Activated CD8-positive, alpha-beta memory T cell treated with anti-CD3 and anti-CD28 coated beads, Interleukin-2, amount 10 ng/mL, durations not matched to agents 7 days and 5 days (primary cell): Measurements from ENCODE around the gene BTBD10. TPM values are rescaled to one million over a fixed set of nuclear protein-coding genes. Genes with fewer than 3 reads are reported as not detected.

Experiments
- ATAC-seq: fragments of 150-1000 bp; cut with Tn5 transposase; one replicate; pipeline ENCODE4 v1.10.0; 2021; ENCODE audit warnings: moderate library complexity
- CTCF ChIA-PET: fragments of 350-600 bp; sonication (Branson Sonifier 250); formaldehyde crosslinking; loops from one replicate; lab custom pipeline; 2021; ENCODE audit warnings: antibody characterized with exemption; lab: Charles Lee
- DNase-seq: peaks from one replicate; pipeline ENCODE4 v3.0.0-alpha.2; 2020
- H3K27ac Mint-ChIP-seq: one replicate; pipeline ENCODE4 v1.8.0; 2021; ENCODE audit warnings: mild to moderate bottlenecking, mixed read lengths
- H3K27me3 Mint-ChIP-seq: one replicate; pipeline ENCODE4 v1.8.0; 2021; ENCODE audit warnings: mixed read lengths
- H3K36me3 Mint-ChIP-seq: one replicate; pipeline ENCODE4 v1.8.0; 2021; ENCODE audit warnings: mild to moderate bottlenecking, mixed read lengths
- H3K4me1 Mint-ChIP-seq: one replicate; pipeline ENCODE4 v1.8.0; 2021; ENCODE audit warnings: mixed read lengths
- H3K4me3 Mint-ChIP-seq: one replicate; pipeline ENCODE4 v1.8.0; 2021; ENCODE audit warnings: mild to moderate bottlenecking, moderate library complexity, mixed read lengths
- H3K9me3 Mint-ChIP-seq: one replicate; pipeline ENCODE4 v1.8.0; 2022; ENCODE audit warnings: low read depth, mixed read lengths
- total RNA-seq, 2 experiments: library from RNA; stranded (reverse); gene quantifications; one replicate each; pipeline ENCODE4 v1.2.3, GENCODE V29; 2021

The BTBD10 gene
- total RNA-seq = 10 to 100 TPM; 19.5 to 23.9 TPM

- DNase-seq (peak; percentile 95), ATAC-seq (peak; percentile 99)
- Mint-ChIP-seq H3K4me1 (peaks cover 35% of the 10 kb centered on the region), H3K4me3 (peak within 1 kb of the TSS; percentile 95), H3K27ac (peak within 1 kb of the TSS; percentile 97), H3K36me3 (peaks cover 16% of the 10 kb centered on the region), H3K9me3 (no peaks in the 10 kb centered on the region), H3K27me3 (no peaks in the 10 kb centered on the region)
- CTCF ChIA-PET = interaction anchor here (1.2 to 2.5 kb wide), 2 partner anchors 24 to 204 kb away, joined by 3 to 7 read pairs; no protein-coding TSS in a partner anchor
Observed at GRCh38 chr11:13462901-13463778, at the start of gene BTBD10. TSS of gene BTBD10 (minus strand) at chr11:13463222. CDS start at chr11:13445124, 18,098 bp downstream.

GRCh38 chr11:13503393-13503792, 40.4 kb upstream of the BTBD10 start:
- no peak overlapping the region for H3K4me3 Mint-ChIP-seq

GRCh38 chr11:13502492-13502891, 39.5 kb upstream of the BTBD10 start:
- H3K9me3 Mint-ChIP-seq = peaks cover 2% of the 10 kb centered on the region
- no peak overlapping the region for H3K4me3 Mint-ChIP-seq
- DNase-seq (no peak), ATAC-seq (no peak)
- H3K4me1 Mint-ChIP-seq = no peaks in the 10 kb centered on the region
- no peak overlapping the region for H3K27ac Mint-ChIP-seq
- peaks cover 19% of the 10 kb centered on the region for H3K27me3 Mint-ChIP-seq
- CTCF ChIA-PET = no interaction called here
- H3K36me3 Mint-ChIP-seq = no peaks in the 10 kb centered on the region

More at GRCh38 chr11:13503393-13503792, 40.4 kb upstream of the BTBD10 start:
- Mint-ChIP-seq H3K36me3 (no peaks in the 10 kb centered on the region), H3K4me1 (no peaks in the 10 kb centered on the region), H3K27me3 (peaks cover 17% of the 10 kb centered on the region), H3K9me3 (peaks cover under 1% of the 10 kb centered on the region), H3K27ac (no peak overlapping the region)
- ATAC-seq (no peak), DNase-seq (no peak)
- CTCF ChIA-PET = no interaction called here

- DNase-seq = no peak
- H3K4me3 Mint-ChIP-seq = no peak within 1 kb of the TSS
- CTCF ChIA-PET = no interaction called here
- ATAC-seq = no peak
- no peaks in the 10 kb centered on the region for H3K4me1 Mint-ChIP-seq
- peaks cover 31% of the 10 kb centered on the region for H3K27me3 Mint-ChIP-seq
- no peak within 1 kb of the TSS for H3K27ac Mint-ChIP-seq
- no peaks in the 10 kb centered on the region for H3K36me3 Mint-ChIP-seq
- H3K9me3 Mint-ChIP-seq = peaks cover 2% of the 10 kb centered on the region
Observed at GRCh38 chr11:13495929-13496328, 32.9 kb upstream of the BTBD10 start, which contains the start of gene PTH. TSS of gene PTH (minus strand) at chr11:13495997. CDS start at chr11:13492855, 3,142 bp downstream.

- H3K4me1 Mint-ChIP-seq = no peaks in the 10 kb centered on the region
- H3K9me3 Mint-ChIP-seq = peaks cover 2% of the 10 kb centered on the region
- no peak overlapping the region for H3K4me3 Mint-ChIP-seq
- no peak for DNase-seq
- H3K36me3 Mint-ChIP-seq = no peaks in the 10 kb centered on the region
- no peak for ATAC-seq
- CTCF ChIA-PET = no interaction called here
- peaks cover 27% of the 10 kb centered on the region for H3K27me3 Mint-ChIP-seq
- H3K27ac Mint-ChIP-seq = no peak overlapping the region
Observed at GRCh38 chr11:13494051-13494450, 31.0 kb upstream of the BTBD10 start.

GRCh38 chr11:13487661-13488030, 24.6 kb upstream of the BTBD10 start:
- H3K27me3 Mint-ChIP-seq = peaks cover 5% of the 10 kb centered on the region
- CTCF ChIA-PET = interaction anchor here (0.6 to 1.3 kb wide), 8 partner anchors 9 to 228 kb away, joined by 3 to 4 read pairs (median 3); partner anchors contain the start of gene BTBD10
- ATAC-seq (peak; percentile 72), DNase-seq (no peak)
- peaks cover 1% of the 10 kb centered on the region for H3K9me3 Mint-ChIP-seq
- no peak overlapping the region for H3K27ac Mint-ChIP-seq
- H3K36me3 Mint-ChIP-seq = no peaks in the 10 kb centered on the region
- H3K4me1 Mint-ChIP-seq = peaks cover 5% of the 10 kb centered on the region
- peak overlapping the region; percentile 51 for H3K4me3 Mint-ChIP-seq

- H3K4me3 Mint-ChIP-seq = peak overlapping the region; percentile 51
- H3K27me3 Mint-ChIP-seq = peaks cover 7% of the 10 kb centered on the region
- ATAC-seq = peak; percentile 93
- H3K36me3 Mint-ChIP-seq = no peaks in the 10 kb centered on the region
- peaks cover 5% of the 10 kb centered on the region for H3K4me1 Mint-ChIP-seq
- peak; percentile 70 for DNase-seq
- CTCF ChIA-PET = interaction anchor here (0.6 to 1.3 kb wide), 9 partner anchors 10 to 285 kb away, joined by 3 to 4 read pairs (median 3); partner anchors contain the start of gene BTBD10
- H3K9me3 Mint-ChIP-seq = peaks cover 1% of the 10 kb centered on the region
- H3K27ac Mint-ChIP-seq = no peak overlapping the region
Observed at GRCh38 chr11:13486926-13487660, 24.1 kb upstream of the BTBD10 start.

GRCh38 chr11:13480198-13480597, 17.2 kb upstream of the BTBD10 start:
- Mint-ChIP-seq H3K9me3 (no peaks in the 10 kb centered on the region), H3K27me3 (peaks cover 24% of the 10 kb centered on the region), H3K4me1 (no peaks in the 10 kb centered on the region), H3K4me3 (no peak overlapping the region), H3K36me3 (no peaks in the 10 kb centered on the region), H3K27ac (no peak overlapping the region)
- no peak for ATAC-seq
- no peak for DNase-seq
- CTCF ChIA-PET = no interaction called here

- H3K27ac Mint-ChIP-seq = no peak overlapping the region
- H3K27me3 Mint-ChIP-seq = peaks cover 27% of the 10 kb centered on the region
- DNase-seq (no peak), ATAC-seq (no peak)
- no peaks in the 10 kb centered on the region for H3K4me1 Mint-ChIP-seq
- CTCF ChIA-PET = no interaction called here
- no peaks in the 10 kb centered on the region for H3K9me3 Mint-ChIP-seq
- no peak overlapping the region for H3K4me3 Mint-ChIP-seq
- no peaks in the 10 kb centered on the region for H3K36me3 Mint-ChIP-seq
Observed at GRCh38 chr11:13479688-13480087, 16.7 kb upstream of the BTBD10 start.

- CTCF ChIA-PET = no interaction called here
- Mint-ChIP-seq H3K27ac (no peak overlapping the region), H3K4me3 (no peak overlapping the region), H3K4me1 (no peaks in the 10 kb centered on the region), H3K9me3 (no peaks in the 10 kb centered on the region), H3K36me3 (no peaks in the 10 kb centered on the region), H3K27me3 (peaks cover 27% of the 10 kb centered on the region)
- ATAC-seq = no peak
- DNase-seq = no peak
Observed at GRCh38 chr11:13475091-13475490, 12.1 kb upstream of the BTBD10 start.

- Mint-ChIP-seq H3K27me3 (peaks cover 30% of the 10 kb centered on the region), H3K4me1 (no peaks in the 10 kb centered on the region), H3K36me3 (no peaks in the 10 kb centered on the region), H3K9me3 (no peaks in the 10 kb centered on the region), H3K27ac (no peak overlapping the region), H3K4me3 (no peak overlapping the region)
- DNase-seq (no peak), ATAC-seq (no peak)
- CTCF ChIA-PET = interaction anchor here (1.2 kb wide), 1 partner anchor 14 kb away, joined by 3 read pairs; no protein-coding TSS in a partner anchor
Observed at GRCh38 chr11:13473013-13473722, 10.1 kb upstream of the BTBD10 start.

- Mint-ChIP-seq H3K36me3 (no peaks in the 10 kb centered on the region), H3K27me3 (peaks cover 18% of the 10 kb centered on the region), H3K4me3 (no peak overlapping the region), H3K9me3 (no peaks in the 10 kb centered on the region), H3K27ac (no peak overlapping the region), H3K4me1 (peaks cover 5% of the 10 kb centered on the region)
- DNase-seq (no peak), ATAC-seq (no peak)
- CTCF ChIA-PET = no interaction called here
Observed at GRCh38 chr11:13468750-13469149, 5.7 kb upstream of the BTBD10 start.

- H3K4me3 Mint-ChIP-seq = no peak overlapping the region
- no peaks in the 10 kb centered on the region for H3K9me3 Mint-ChIP-seq
- peaks cover 9% of the 10 kb centered on the region for H3K27me3 Mint-ChIP-seq
- peaks cover 22% of the 10 kb centered on the region for H3K4me1 Mint-ChIP-seq
- no peak for DNase-seq
- no peaks in the 10 kb centered on the region for H3K36me3 Mint-ChIP-seq
- CTCF ChIA-PET = interaction anchor here (0.7 kb wide), 1 partner anchor 1340 kb away, joined by 4 read pairs; no protein-coding TSS in a partner anchor
- no peak overlapping the region for H3K27ac Mint-ChIP-seq
- no peak for ATAC-seq
Observed at GRCh38 chr11:13465909-13466371, 2.9 kb upstream of the BTBD10 start.
